AG10803 (cell line): ENCODE data around the gene FOXN4.
A peak's percentile ranks its signal among the peaks of the same experiment; 100 is the strongest.

Experiments used
- DNase-seq: peaks from one replicate; pipeline ENCODE4 v3.0.0; 2010; ENCODE audit warnings: low read depth
- H3K4me3 ChIP-seq: 2 replicates; pipeline ENCODE4 v1.5.1; 2011; ENCODE audit warnings: mild to moderate bottlenecking, low read length, control low read depth
- TF ChIP-seq, protein P1 (sequence below): conservative IDR thresholded peaks from 2 replicates; pipeline ENCODE4 v1.5.1; 2011; ENCODE audit warnings: mild to moderate bottlenecking, low read length, control low read depth, inconsistent platforms

FOXN4 gene

GRCh38 chr12:109305547-109305946, 3.5 kb downstream of the FOXN4 start:
- TF ChIP-seq, protein P1, sequence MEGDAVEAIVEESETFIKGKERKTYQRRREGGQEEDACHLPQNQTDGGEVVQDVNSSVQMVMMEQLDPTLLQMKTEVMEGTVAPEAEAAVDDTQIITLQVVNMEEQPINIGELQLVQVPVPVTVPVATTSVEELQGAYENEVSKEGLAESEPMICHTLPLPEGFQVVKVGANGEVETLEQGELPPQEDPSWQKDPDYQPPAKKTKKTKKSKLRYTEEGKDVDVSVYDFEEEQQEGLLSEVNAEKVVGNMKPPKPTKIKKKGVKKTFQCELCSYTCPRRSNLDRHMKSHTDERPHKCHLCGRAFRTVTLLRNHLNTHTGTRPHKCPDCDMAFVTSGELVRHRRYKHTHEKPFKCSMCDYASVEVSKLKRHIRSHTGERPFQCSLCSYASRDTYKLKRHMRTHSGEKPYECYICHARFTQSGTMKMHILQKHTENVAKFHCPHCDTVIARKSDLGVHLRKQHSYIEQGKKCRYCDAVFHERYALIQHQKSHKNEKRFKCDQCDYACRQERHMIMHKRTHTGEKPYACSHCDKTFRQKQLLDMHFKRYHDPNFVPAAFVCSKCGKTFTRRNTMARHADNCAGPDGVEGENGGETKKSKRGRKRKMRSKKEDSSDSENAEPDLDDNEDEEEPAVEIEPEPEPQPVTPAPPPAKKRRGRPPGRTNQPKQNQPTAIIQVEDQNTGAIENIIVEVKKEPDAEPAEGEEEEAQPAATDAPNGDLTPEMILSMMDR = no peak
- no peak for DNase-seq
- no peak overlapping the region for H3K4me3 ChIP-seq

GRCh38 chr12:109304485-109304884, 4.6 kb downstream of the FOXN4 start:
- H3K4me3 ChIP-seq = no peak overlapping the region
- no peak for DNase-seq
- TF ChIP-seq, protein P1 = no peak

- TF ChIP-seq, protein P1 = no peak
- DNase-seq = no peak
- no peak overlapping the region for H3K4me3 ChIP-seq
These were observed 6.3 kb downstream of the FOXN4 start for GRCh38 chr12:109302770-109303169.

DNA sequence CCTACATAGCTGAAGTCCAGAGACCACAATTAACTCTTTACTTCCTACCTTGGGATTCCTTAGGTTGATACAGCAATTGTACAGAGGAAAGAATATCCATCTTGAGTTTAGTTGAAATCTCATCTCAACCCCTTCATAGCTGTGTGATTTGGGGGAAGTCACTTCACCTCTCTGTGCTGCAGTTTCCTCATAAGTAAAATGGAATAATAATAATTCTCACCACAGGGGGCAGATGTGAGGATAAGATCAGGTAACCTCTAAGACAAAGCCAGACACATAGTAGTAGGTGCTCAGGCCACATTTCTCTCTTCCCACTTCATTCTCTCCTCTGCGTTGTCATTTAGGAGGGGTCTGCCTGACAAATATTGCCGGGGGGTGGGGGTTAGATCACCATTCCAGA, 6.7 kb downstream of the FOXN4 start:
- no peak overlapping the region for H3K4me3 ChIP-seq
- TF ChIP-seq, protein P1 = peak; percentile 23
- no peak for DNase-seq

DNA sequence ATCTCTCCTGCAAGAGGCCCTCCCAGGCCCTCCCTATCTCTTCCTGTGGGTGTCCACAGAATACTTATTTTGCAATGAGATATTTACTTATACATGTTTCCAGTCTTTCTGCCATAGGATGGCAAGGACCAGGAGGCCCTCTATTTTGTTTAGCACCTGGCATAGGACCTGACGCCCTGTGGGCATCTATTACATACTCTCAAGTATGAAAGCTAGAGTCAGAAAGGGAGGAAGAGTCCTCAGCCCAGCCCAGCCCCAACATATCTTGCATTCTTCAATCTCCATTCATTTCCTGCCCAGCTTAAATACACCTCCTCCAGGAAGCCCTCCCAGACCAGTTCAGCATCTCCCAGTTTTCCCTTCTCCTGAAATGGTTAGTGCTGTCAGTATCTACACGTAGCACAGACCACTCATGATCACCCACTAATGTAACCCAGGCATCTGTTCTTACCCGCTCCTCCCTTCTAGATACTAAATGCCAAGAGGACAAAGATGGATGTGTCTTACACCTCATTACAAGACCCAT, 7.4 kb downstream of the FOXN4 start:
- H3K4me3 ChIP-seq = no peak overlapping the region
- DNase-seq = no peak
- TF ChIP-seq, protein P1 = no peak

- no peak for DNase-seq
- no peak overlapping the region for H3K4me3 ChIP-seq
- TF ChIP-seq, protein P1 = no peak
These were observed 9.2 kb downstream of the FOXN4 start for GRCh38 chr12:109299849-109300248.

GRCh38 chr12:109296431-109296830, 12.7 kb downstream of the FOXN4 start:
- DNase-seq = no peak
- H3K4me3 ChIP-seq = no peak overlapping the region
- TF ChIP-seq, protein P1 = no peak
